Spleen (tissue), 11 donors: Measurements from ENCODE around the gene MTG2. TPM values are rescaled to one million over a fixed set of nuclear protein-coding genes. Genes with fewer than 3 reads are reported as not detected.

Experiments
- DNase-seq: peaks from one replicate; pipeline ENCODE4 v3.0.0-alpha.2; 2020
- H3K27ac ChIP-seq, 8 donors: fragments of 200-600 bp; sonication (generic) in 7 of 8; 1 replicate in 4 of 8; 2 replicates in 4 of 8; pipeline versions ENCODE4 v1.5.0 to v1.8.0; 2016 to 2021; ENCODE audit warnings: inconsistent platforms in 4 of 8, mild to moderate bottlenecking in 4 of 8, moderate library complexity in 1 of 8
- H3K27me3 ChIP-seq, 7 donors: fragments of 200-600 bp; sonication (generic) in 6 of 7; replicated peaks in 1 of 7; 1 replicate in 4 of 7; 2 replicates in 3 of 7; pipeline versions ENCODE4 v1.5.0 to v1.8.0; 2016 to 2021; ENCODE audit warnings: inconsistent platforms in 3 of 7, mild to moderate bottlenecking in 1 of 7
- H3K36me3 ChIP-seq, 6 donors: fragments of 200-600 bp; sonication (generic) in 5 of 6; 1 replicate in 4 of 6; 2 replicates in 2 of 6; pipeline versions ENCODE4 v1.5.0 to v1.8.0; 2016 to 2021; ENCODE audit warnings: inconsistent platforms in 2 of 6
- H3K4me1 ChIP-seq, 6 donors: fragments of 200-600 bp; sonication (generic) in 5 of 6; 1 replicate in 3 of 6; 2 replicates in 3 of 6; pipeline versions ENCODE4 v1.5.0 to v1.8.0; 2016 to 2021; ENCODE audit warnings: inconsistent platforms in 3 of 6
- H3K4me3 ChIP-seq, 8 donors: fragments of 200-600 bp; sonication (generic) in 7 of 8; 1 replicate in 4 of 8; 2 replicates in 4 of 8; pipeline versions ENCODE4 v1.5.0 to v1.8.0; 2016 to 2021; ENCODE audit warnings: inconsistent platforms in 4 of 8, mild to moderate bottlenecking in 4 of 8, moderate library complexity in 2 of 8
- H3K9me3 ChIP-seq, 8 donors: fragments of 200-600 bp; sonication (generic) in 7 of 8; 1 replicate in 4 of 8; 2 replicates in 4 of 8; pipeline versions ENCODE4 v1.5.0 to v1.8.0; 2016 to 2021; ENCODE audit warnings: inconsistent platforms in 4 of 8
- CTCF ChIP-seq, 11 experiments: fragments of 200-600 bp in 7 of 11; fragments of 450-650 bp in 4 of 11; sonication (generic) in 4 of 11; IDR thresholded peaks in 8 of 11; conservative IDR thresholded peaks in 3 of 11; 1 replicate in 7 of 11; 2 replicates in 4 of 11; pipeline versions ENCODE4 v1.4.0 to v1.8.0; 2016 to 2021; ENCODE audit warnings: antibody characterized with exemption in 11 of 11, inconsistent platforms in 4 of 11, mild to moderate bottlenecking in 1 of 11
- POLR2A ChIP-seq, 3 donors: fragments of 450-650 bp; IDR thresholded peaks; one replicate each; pipeline ENCODE4 v1.5.1; 2017; ENCODE audit warnings: antibody characterized with exemption in 3 of 3, mild to moderate bottlenecking in 1 of 3
- POLR2AphosphoS5 ChIP-seq, 3 donors: sonication (generic); formaldehyde crosslinking; IDR thresholded peaks; one replicate each; pipeline ENCODE4 v1.5.1; 2017; ENCODE audit warnings: antibody characterized with exemption in 3 of 3
- WGBS, 5 donors: extraction: QIAGEN DNeasy Blood & Tissue Kit in 3 of 5; methylation state at CpG; one replicate each; pipeline versions ENCODE4 v1.1.5 to v1.1.7; 2013 to 2018; 5-methylcytosine and 5-hydroxymethylcytosine counted together
- intact Hi-C: fragments of 100-400 bp; cut with DNase I; formaldehyde crosslinking; loops from one replicate; pipeline ENCODE4 v1.15.0; 2023; ENCODE audit warnings: low total_unique reads
- polyA plus RNA-seq, 3 donors: library from polyadenylated mRNA; stranded (reverse); fragments of 200-250 nt; gene quantifications; one replicate each; pipeline ENCODE4 v1.2.1, GENCODE V29; 2013
- total RNA-seq, 7 donors: library from RNA; depleted of rRNA in 3 of 7; stranded (reverse); fragments of >200 nt in 3 of 7; fragmentation: NEBNext Ultra II Directional in 4 of 7; extraction: Animal tissue kit (Norgen Biotek cat#: 25700) in 4 of 7; gene quantifications; one replicate each; pipeline versions ENCODE4 v1.1.0 to v1.2.1, GENCODE V29; 2016 to 2021
- donor health status: healthy with polysubstance abuse.
- donor health status: DM: no; HTN: no; CAD: no; lungs with moderate emphysema.
- donor health status: DM: no; HTN: no; CAD: no.
- donor health status: Bipolar disorder and iron deficiency.
- donor health status: healthy.
- donor health status: DM: no; HTN: no; CAD: no.
- donor health status: DM: yes; HTN: yes; CAD: no.

The MTG2 gene
- total and polyA plus RNA-seq, 10 donors: 22.6 to 41.3 (median 37.6) TPM

GRCh38 chr20:62196286-62196685 is 13.5 kb downstream of the MTG2 start:
- H3K9me3 ChIP-seq: no peaks in the 10 kb centered on the region
- H3K4me3 ChIP-seq: no peak overlapping the region
- 94 to 97% (median 97%) methylated on average over 10 of the region's 10 CpGs for WGBS, 5 donors
- H3K27me3 ChIP-seq: no peaks in the 10 kb centered on the region
- peaks cover under 1 to 25% (median 5%) of the 10 kb centered on the region in 6 donors for H3K4me1 ChIP-seq
- intact Hi-C loops: no loop called here
- H3K27ac ChIP-seq: no peak overlapping the region
- TF ChIP-seq CTCF (IDR thresholded peaks at IDR 0.05 in 8 of 11, conservative IDR thresholded peaks at IDR 0.05 in 3 of 11) (no peak), POLR2AphosphoS5 (IDR thresholded peaks at IDR 0.05) (no peak), POLR2A (IDR thresholded peaks at IDR 0.05) (no peak)
- peaks cover 0 to 100% (median 66%) of the 10 kb centered on the region in 6 donors for H3K36me3 ChIP-seq
- peak; percentile 18 for DNase-seq

- peak; percentile 9 for DNase-seq
- H3K27me3 ChIP-seq: no peaks in the 10 kb centered on the region
- TF ChIP-seq POLR2A (IDR thresholded peaks at IDR 0.05) (no peak), CTCF (IDR thresholded peaks at IDR 0.05 in 8 of 11, conservative IDR thresholded peaks at IDR 0.05 in 3 of 11) (no peak), POLR2AphosphoS5 (IDR thresholded peaks at IDR 0.05) (no peak)
- H3K4me1 ChIP-seq: peaks cover 3 to 36% (median 16%) of the 10 kb centered on the region in 6 donors
- peaks cover 0 to 100% (median 75%) of the 10 kb centered on the region in 6 donors for H3K36me3 ChIP-seq
- WGBS, 5 donors: 83 to 99% (median 91%) methylated on average over 9 of the region's 9 CpGs
- H3K27ac ChIP-seq: no peak overlapping the region
- H3K9me3 ChIP-seq: no peaks in the 10 kb centered on the region
- H3K4me3 ChIP-seq: no peak overlapping the region
- intact Hi-C loops: no loop called here
These were observed 14.5 kb downstream of the MTG2 start for GRCh38 chr20:62197311-62197710.

GRCh38 chr20:62197801-62198200 is 15.0 kb downstream of the MTG2 start:
- no peak overlapping the region for H3K27ac ChIP-seq
- peak; percentile 70 for DNase-seq
- H3K36me3 ChIP-seq: peaks cover 0 to 100% (median 78%) of the 10 kb centered on the region in 6 donors
- H3K27me3 ChIP-seq: no peaks in the 10 kb centered on the region
- H3K4me3 ChIP-seq: no peak overlapping the region
- no peaks in the 10 kb centered on the region for H3K9me3 ChIP-seq
- intact Hi-C loops: no loop called here
- 93 to 97% (median 94%) methylated on average over 18 of the region's 18 CpGs for WGBS, 5 donors
- TF ChIP-seq POLR2AphosphoS5 (IDR thresholded peaks at IDR 0.05): no peak
- no peak for TF ChIP-seq POLR2A (IDR thresholded peaks at IDR 0.05)
- TF ChIP-seq CTCF (IDR thresholded peaks at IDR 0.05 in 8 of 11, conservative IDR thresholded peaks at IDR 0.05 in 3 of 11): no peak
- H3K4me1 ChIP-seq: peaks cover 3 to 40% (median 17%) of the 10 kb centered on the region in 6 donors

- WGBS, 5 donors: 96 to 97% (median 96%) methylated on average over 17 of the region's 17 CpGs
- H3K4me3 ChIP-seq: no peak overlapping the region
- peak; percentile 50 for DNase-seq
- intact Hi-C loops: no loop called here
- peaks cover 0 to 100% (median 76%) of the 10 kb centered on the region in 6 donors for H3K36me3 ChIP-seq
- H3K27me3 ChIP-seq: no peaks in the 10 kb centered on the region
- peaks cover 3 to 45% (median 23%) of the 10 kb centered on the region in 6 donors for H3K4me1 ChIP-seq
- no peaks in the 10 kb centered on the region for H3K9me3 ChIP-seq
- no peak for TF ChIP-seq POLR2AphosphoS5 (IDR thresholded peaks at IDR 0.05)
- no peak for TF ChIP-seq POLR2A (IDR thresholded peaks at IDR 0.05)
- TF ChIP-seq CTCF (IDR thresholded peaks at IDR 0.05 in 8 of 11, conservative IDR thresholded peaks at IDR 0.05 in 3 of 11): no peak
- H3K27ac ChIP-seq: no peak overlapping the region
These were observed 15.7 kb downstream of the MTG2 start for GRCh38 chr20:62198496-62198895.
